ENCODE results near the gene PCYOX1L.

Gene PCYOX1L

DNA sequence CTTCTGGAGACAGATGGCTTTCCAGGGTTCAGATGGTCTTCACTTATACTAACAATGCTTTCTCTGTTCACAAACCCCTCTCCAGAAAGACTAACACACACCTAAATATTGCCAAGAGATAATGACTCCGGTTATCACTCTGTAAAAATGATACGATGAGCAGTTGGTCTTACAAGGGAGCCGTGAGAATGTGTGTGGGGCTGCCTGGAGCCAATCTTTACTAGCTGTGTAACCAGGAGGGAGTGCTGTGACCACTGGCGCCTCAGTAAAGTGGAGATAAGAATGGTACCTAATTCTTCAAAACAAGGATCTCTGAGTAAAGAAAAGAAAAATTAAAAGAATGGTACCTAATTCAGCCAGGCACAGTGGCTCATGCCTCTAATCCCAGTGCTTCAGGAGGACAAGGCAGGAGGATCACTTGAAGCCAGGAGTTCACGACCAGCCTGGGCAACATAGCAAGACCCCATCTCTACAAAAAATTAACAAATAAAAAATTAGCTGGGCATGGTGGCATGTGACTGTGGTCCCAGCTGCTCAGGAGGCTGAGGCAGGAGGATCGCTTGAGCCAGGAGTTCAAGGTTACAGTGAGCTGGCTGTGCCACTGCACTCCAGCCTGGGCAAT lies 61.2 kb downstream of the PCYOX1L start:
- in situ Hi-C loops (cut with MboI; ENCODE audit: low sequenced_read_pairs) = no loop called here

Measured in hTERT RPE-1 (cell line).